GM23248 (cell line): ENCODE measurements around the gene VIM. TPM values are rescaled to one million over a fixed set of nuclear protein-coding genes. Genes with fewer than 3 reads are reported as not detected.

ENCODE experiments used
- DNase-seq: peaks from one replicate; pipeline ENCODE4 v3.0.0-alpha.2; 2015
- H2AFZ ChIP-seq: fragments of 200-600 bp; sonication (generic); 2 replicates; pipeline ENCODE4 v1.6.1; 2016; ENCODE audit warnings: antibody characterized with exemption
- H3F3A ChIP-seq: fragments of 200-600 bp; sonication (generic); 2 replicates; pipeline ENCODE4 v1.6.1; 2016; ENCODE audit warnings: mild to moderate bottlenecking, antibody characterized with exemption, mixed run types; ENCODE audit not compliant: insufficient read depth
- H3K27ac ChIP-seq: fragments of 200-600 bp; sonication (generic); 2 replicates; pipeline ENCODE4 v1.5.1; 2016; ENCODE audit warnings: mild to moderate bottlenecking
- H3K27me3 ChIP-seq: fragments of 200-600 bp; sonication (generic); replicated peaks from 2 replicates; pipeline ENCODE4 v1.6.1; 2016; ENCODE audit warnings: mild to moderate bottlenecking; ENCODE audit not compliant: insufficient read depth
- H3K36me3 ChIP-seq: fragments of 200-600 bp; sonication (generic); 2 replicates; pipeline ENCODE4 v1.6.1; 2016; ENCODE audit warnings: low read depth, mild to moderate bottlenecking
- H3K4me1 ChIP-seq: fragments of 200-600 bp; sonication (generic); 2 replicates; pipeline ENCODE4 v1.6.1; 2016; ENCODE audit warnings: mild to moderate bottlenecking; ENCODE audit not compliant: insufficient read depth
- H3K4me2 ChIP-seq: fragments of 200-600 bp; sonication (generic); one replicate; pipeline ENCODE4 v1.6.1; 2016; ENCODE audit warnings: mild to moderate bottlenecking; ENCODE audit not compliant: unreplicated experiment
- H3K4me3 ChIP-seq: fragments of 200-600 bp; sonication (generic); 2 replicates; pipeline ENCODE4 v1.5.1; 2016; ENCODE audit warnings: mild to moderate bottlenecking
- H3K79me2 ChIP-seq: fragments of 200-600 bp; sonication (generic); 2 replicates; pipeline ENCODE4 v1.6.1; 2016; ENCODE audit warnings: mild to moderate bottlenecking; ENCODE audit not compliant: insufficient read depth
- H3K9ac ChIP-seq: fragments of 200-600 bp; sonication (generic); 2 replicates; pipeline ENCODE4 v1.6.1; 2016; ENCODE audit warnings: mild to moderate bottlenecking
- H3K9me2 ChIP-seq: fragments of 200-600 bp; sonication (generic); 2 replicates; pipeline ENCODE4 v1.6.1; 2016; ENCODE audit warnings: mixed run types, mild to moderate bottlenecking, moderate library complexity; ENCODE audit not compliant: insufficient read depth
- H3K9me3 ChIP-seq: fragments of 200-600 bp; sonication (generic); one replicate; pipeline ENCODE4 v1.6.1; 2017; ENCODE audit warnings: low read depth
- H4K20me1 ChIP-seq: fragments of 200-600 bp; sonication (generic); 2 replicates; pipeline ENCODE4 v1.6.0; 2016; ENCODE audit not compliant: insufficient read depth
- EZH2 ChIP-seq: fragments of 200-600 bp; sonication (generic); IDR thresholded peaks from 2 replicates; pipeline ENCODE4 v1.6.1; 2018; ENCODE audit warnings: antibody characterized with exemption, mild to moderate bottlenecking; ENCODE audit not compliant: insufficient read depth, poor library complexity, severe bottlenecking
- EZH2phosphoT487 ChIP-seq: fragments of 200-600 bp; sonication (generic); IDR thresholded peaks from 2 replicates; pipeline ENCODE4 v1.6.1; 2018; ENCODE audit warnings: antibody characterized with exemption, moderate library complexity, mild to moderate bottlenecking, low read depth; ENCODE audit not compliant: insufficient read depth
- whole genome bisulfite sequencing, 2 experiments: methylation state at CpG; one replicate each; pipeline ENCODE4 v1.1.6; 2015 to 2017; ENCODE audit warnings: low lambda C conversion rate in 2 of 2, low coverage in 1 of 2; ENCODE audit errors: missing lambda C conversion rate in 2 of 2; 5-methylcytosine and 5-hydroxymethylcytosine counted together
- in situ Hi-C: fragments of 300-500 bp; cut with MboI; formaldehyde crosslinking; loops from 2 replicates; pipeline ENCODE4 v1.15.0; 2020
- polyA plus RNA-seq: library from polyadenylated mRNA; unstranded; fragments of >200 nt; fragmentation: Nextera tagmentation; extraction: Ambion mirVana; gene quantifications from 2 replicates; pipeline ENCODE4 v1.2.1, GENCODE V29; 2016
- total RNA-seq: library from RNA; depleted of rRNA; stranded (reverse); fragments of >200 nt; shearing (Covaris generic); gene quantifications from 2 replicates; pipeline ENCODE4 v1.2.3, GENCODE V29; 2014

VIM gene
- total and polyA plus RNA-seq, 2 experiments from 2014 or later: 3,784 to 10,031 TPM

GRCh38 chr10:17233286-17233991 lies 5.4 kb downstream of the VIM start:
- 1 to 6% methylated on average over 14 of the region's 14 CpGs for WGBS, 2 experiments
- Histone ChIP-seq H3K79me2 (peaks cover 70% of the 10 kb centered on the region), H3K27me3 (no peaks in the 10 kb centered on the region), H3K36me3 (peaks cover 85% of the 10 kb centered on the region), H3K9ac (peak overlapping the region; percentile 99), H2AFZ (no peak overlapping the region), H3K4me3 (peak overlapping the region; percentile 86), H3K4me2 (peak overlapping the region; percentile 98), H3K9me3 (no peaks in the 10 kb centered on the region), H3K9me2 (no peaks in the 10 kb centered on the region), H3K27ac (peak overlapping the region; percentile 100), H4K20me1 (peaks cover 40% of the 10 kb centered on the region), H3F3A (peaks cover 80% of the 10 kb centered on the region), H3K4me1 (peaks cover 40% of the 10 kb centered on the region)
- in situ Hi-C loops: no loop called here
- TF ChIP-seq EZH2phosphoT487: no peak
- no peak for TF ChIP-seq EZH2
- DNase-seq: peak; percentile 75

GRCh38 chr10:17234431-17234945 lies 6.4 kb downstream of the VIM start:
- peak overlapping the region; percentile 100 for H3K27ac ChIP-seq

GRCh38 chr10:17235136-17235535 lies 7.1 kb downstream of the VIM start:
- H3K36me3 ChIP-seq: peaks cover 76% of the 10 kb centered on the region
- H3K27me3 ChIP-seq: no peaks in the 10 kb centered on the region
- peak overlapping the region; percentile 98 for H3K4me2 ChIP-seq
- H4K20me1 ChIP-seq: peaks cover 40% of the 10 kb centered on the region
- TF ChIP-seq EZH2phosphoT487: no peak
- no peak for TF ChIP-seq EZH2
- peak overlapping the region; percentile 86 for H3K4me3 ChIP-seq
- DNase-seq: peak; percentile 60
- no peaks in the 10 kb centered on the region for H3K9me3 ChIP-seq
- peak overlapping the region; percentile 100 for H3K27ac ChIP-seq
- H3K79me2 ChIP-seq: peaks cover 60% of the 10 kb centered on the region
- peaks cover 96% of the 10 kb centered on the region for H3F3A ChIP-seq
- no peaks in the 10 kb centered on the region for H3K9me2 ChIP-seq
- WGBS, 2 experiments: 15 to 24% methylated on average over 8 of the region's 8 CpGs
- in situ Hi-C loops: no loop called here
- no peak overlapping the region for H2AFZ ChIP-seq
- H3K4me1 ChIP-seq: peaks cover 43% of the 10 kb centered on the region
- H3K9ac ChIP-seq: peak overlapping the region; percentile 99

More at GRCh38 chr10:17234431-17234945, 6.4 kb downstream of the VIM start:
- peaks cover 43% of the 10 kb centered on the region for H3K4me1 ChIP-seq
- H3K9me2 ChIP-seq: no peaks in the 10 kb centered on the region
- peaks cover 40% of the 10 kb centered on the region for H4K20me1 ChIP-seq
- no peaks in the 10 kb centered on the region for H3K27me3 ChIP-seq
- H3F3A ChIP-seq: peaks cover 91% of the 10 kb centered on the region
- peak overlapping the region; percentile 86 for H3K4me3 ChIP-seq
- peaks cover 66% of the 10 kb centered on the region for H3K79me2 ChIP-seq
- peak; percentile 47 for DNase-seq
- in situ Hi-C loops: no loop called here
- peaks cover 82% of the 10 kb centered on the region for H3K36me3 ChIP-seq
- H2AFZ ChIP-seq: no peak overlapping the region
- 15 to 23% methylated on average over 5 of the region's 5 CpGs for WGBS, 2 experiments
- no peaks in the 10 kb centered on the region for H3K9me3 ChIP-seq
- H3K4me2 ChIP-seq: peak overlapping the region; percentile 98
- TF ChIP-seq EZH2 (no peak), EZH2phosphoT487 (no peak)
- H3K9ac ChIP-seq: peak overlapping the region; percentile 99

- Histone ChIP-seq H3K27me3 (no peaks in the 10 kb centered on the region), H3K27ac (peak overlapping the region; percentile 100), H3K9ac (peak overlapping the region; percentile 99), H3K4me1 (peaks cover 43% of the 10 kb centered on the region), H2AFZ (no peak overlapping the region), H3K4me2 (peak overlapping the region; percentile 98), H3K9me3 (no peaks in the 10 kb centered on the region), H3K79me2 (peaks cover 45% of the 10 kb centered on the region), H3K36me3 (peaks cover 61% of the 10 kb centered on the region), H3F3A (peaks cover 89% of the 10 kb centered on the region), H4K20me1 (peaks cover 33% of the 10 kb centered on the region), H3K4me3 (peak overlapping the region; percentile 86), H3K9me2 (no peaks in the 10 kb centered on the region)
- 19 to 25% methylated on average over 1 of the region's 1 CpG for WGBS, 2 experiments
- in situ Hi-C loops: no loop called here
- DNase-seq: peak; percentile 31
- TF ChIP-seq EZH2 (no peak), EZH2phosphoT487 (no peak)
Observed at GRCh38 chr10:17236468-17237148, 8.6 kb downstream of the VIM start.
